Measurements from ENCODE around the gene ACSF2.

The ACSF2 gene

DNA sequence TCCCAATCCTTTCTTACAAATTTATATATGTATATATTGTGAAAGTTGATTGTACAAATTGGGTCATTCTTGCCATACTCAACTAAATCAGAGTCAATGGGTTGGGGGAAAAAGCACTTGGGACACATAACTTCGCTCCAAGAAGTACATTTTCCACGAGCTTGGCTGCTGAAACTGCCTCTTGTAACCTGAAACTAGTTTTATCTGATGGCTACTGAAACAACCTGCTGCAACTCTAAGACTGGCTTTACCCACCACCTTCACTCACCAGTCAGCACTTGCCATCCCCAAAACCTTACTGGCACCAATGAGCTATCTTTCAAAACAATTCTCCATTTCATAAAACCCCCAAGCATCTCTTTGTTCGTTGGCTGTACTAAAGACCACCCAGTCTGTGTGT is 67.7 kb downstream of the ACSF2 start:
- TF ChIP-seq CTCF (IDR thresholded peaks at IDR 0.05; ENCODE audit: low read length, missing control alignments), result no peak
- DNase-seq (ENCODE audit: low read depth), result no peak
- no peak overlapping the region for H3K4me3 ChIP-seq (replicated peaks; ENCODE audit: low read depth, low read length)

DNA sequence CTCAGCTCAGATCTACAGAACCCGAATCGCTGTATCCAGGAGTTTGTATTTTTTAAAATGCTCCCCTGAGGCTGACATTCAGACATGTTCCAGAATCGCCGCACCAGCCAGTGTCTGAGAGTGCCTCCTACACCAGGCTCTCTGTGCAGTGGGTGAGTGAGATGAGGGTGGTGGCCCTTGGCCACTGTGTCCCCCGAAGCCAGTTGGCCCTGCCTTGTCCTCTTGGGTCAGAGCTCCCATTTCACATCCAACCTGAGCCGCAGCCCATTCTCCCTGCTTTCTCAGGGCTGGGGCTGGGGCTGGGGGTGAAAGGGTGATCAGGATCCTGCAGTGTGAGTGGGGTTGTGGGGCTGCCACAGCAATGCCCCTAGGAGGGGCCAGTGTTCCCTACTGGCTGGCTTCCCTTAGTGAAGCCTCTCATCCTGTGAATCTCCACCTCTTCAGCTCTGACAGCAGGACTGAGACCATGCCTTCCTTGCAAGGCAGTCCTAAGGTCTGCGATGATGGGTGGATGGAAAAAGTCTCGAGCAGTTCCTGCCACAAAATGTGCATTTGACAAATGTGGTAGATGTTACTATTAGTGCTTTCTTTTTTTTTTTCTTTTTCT is 69.3 kb downstream of the ACSF2 start:
- no peak for DNase-seq (ENCODE audit: low read depth)
- no peak for TF ChIP-seq CTCF (IDR thresholded peaks at IDR 0.05; ENCODE audit: low read length, missing control alignments)
- H3K4me3 ChIP-seq (replicated peaks; ENCODE audit: low read depth, low read length), result no peak overlapping the region

GRCh38 chr17:50495918-50496317 is 69.9 kb downstream of the ACSF2 start:
- TF ChIP-seq CTCF (IDR thresholded peaks at IDR 0.05; ENCODE audit: low read length, missing control alignments), result no peak
- no peak for DNase-seq (ENCODE audit: low read depth)
- no peak overlapping the region for H3K4me3 ChIP-seq (replicated peaks; ENCODE audit: low read depth, low read length)

- no peak for TF ChIP-seq CTCF (IDR thresholded peaks at IDR 0.05; ENCODE audit: low read length, missing control alignments)
- no peak overlapping the region for H3K4me3 ChIP-seq (replicated peaks; ENCODE audit: low read depth, low read length)
- DNase-seq (ENCODE audit: low read depth), result no peak
Observed at GRCh38 chr17:50498021-50498874, 72.2 kb downstream of the ACSF2 start.

- DNase-seq (ENCODE audit: low read depth), result no peak
- TF ChIP-seq CTCF (IDR thresholded peaks at IDR 0.05; ENCODE audit: low read length, missing control alignments), result no peak
- no peak overlapping the region for H3K4me3 ChIP-seq (replicated peaks; ENCODE audit: low read depth, low read length)
Observed at GRCh38 chr17:50499270-50499669, 73.3 kb downstream of the ACSF2 start.

GRCh38 chr17:50499721-50500120 is 73.7 kb downstream of the ACSF2 start:
- no peak for TF ChIP-seq CTCF (IDR thresholded peaks at IDR 0.05; ENCODE audit: low read length, missing control alignments)
- H3K4me3 ChIP-seq (replicated peaks; ENCODE audit: low read depth, low read length), result no peak overlapping the region
- no peak for DNase-seq (ENCODE audit: low read depth)

Data from fibroblast of pulmonary artery (primary cell).